Stomach smooth muscle (tissue), 2 donors: ENCODE measurements around the gene DAZL.

ENCODE experiments used
- H3K27ac ChIP-seq: one replicate; pipeline ENCODE4 v1.7.0; 2013; ENCODE audit warnings: mild to moderate bottlenecking, low read length, inconsistent platforms
- H3K27me3 ChIP-seq, 2 donors: one replicate each; pipeline ENCODE4 v1.7.0; 2013; ENCODE audit warnings: low read length in 2 of 2; ENCODE audit not compliant: insufficient read depth in 2 of 2, control insufficient read depth in 1 of 2
- H3K36me3 ChIP-seq, 2 donors: one replicate each; pipeline ENCODE4 v1.7.0; 2013; ENCODE audit warnings: low read length in 2 of 2; ENCODE audit not compliant: control insufficient read depth in 2 of 2, insufficient read depth in 2 of 2
- H3K4me1 ChIP-seq: one replicate; pipeline ENCODE4 v1.7.0; 2013; ENCODE audit warnings: low read length; ENCODE audit not compliant: control insufficient read depth, insufficient read depth
- H3K4me3 ChIP-seq, 2 donors: one replicate each; pipeline ENCODE4 v1.7.0; 2013; ENCODE audit warnings: low read length in 2 of 2
- H3K9ac ChIP-seq, 2 donors: one replicate each; pipeline ENCODE4 v1.7.0; 2013; ENCODE audit warnings: low read length in 2 of 2, mild to moderate bottlenecking in 1 of 2
- H3K9me3 ChIP-seq, 2 donors: one replicate each; pipeline ENCODE4 v1.7.0; 2013; ENCODE audit warnings: low read length in 2 of 2; ENCODE audit not compliant: control insufficient read depth in 2 of 2
- donor health status: healthy.
- donor health status: Pancreatic carcinoma.

Gene DAZL

DNA sequence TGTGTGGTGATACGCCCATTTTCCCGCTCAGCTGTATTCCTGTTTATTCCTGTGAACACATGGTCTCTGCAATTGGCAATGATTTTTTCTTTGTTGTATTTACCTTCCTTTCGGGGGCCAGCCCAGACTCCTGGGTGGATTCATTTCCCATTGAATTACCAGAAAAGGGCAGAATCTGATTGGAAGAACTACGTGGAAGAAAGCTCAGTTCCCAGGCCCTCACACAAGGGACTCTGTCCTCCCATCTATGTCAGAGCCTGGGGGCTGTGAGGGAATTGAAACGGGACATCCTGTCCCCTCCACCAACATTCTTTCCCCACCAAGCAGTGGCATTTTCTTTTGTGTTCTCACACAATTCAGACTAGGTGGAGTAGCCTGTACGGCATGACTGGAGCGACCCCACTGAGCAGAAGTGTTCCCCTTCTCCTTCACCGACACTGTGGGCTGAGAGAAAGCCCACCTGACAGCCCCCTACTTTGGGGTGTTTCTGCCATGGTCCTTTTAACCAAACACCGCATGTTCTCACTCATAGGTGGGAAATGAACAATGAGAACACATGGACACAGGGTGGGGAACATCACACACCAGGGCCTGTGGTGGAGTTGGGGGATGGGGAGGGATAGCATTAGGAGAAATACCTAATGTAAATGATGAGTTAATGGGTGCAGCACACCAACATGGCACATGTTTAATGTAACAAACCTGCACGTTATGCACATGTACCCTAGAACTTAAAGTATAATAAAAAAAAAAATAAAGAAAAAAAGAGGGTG is 59.6 kb downstream of the DAZL start:
- H3K27me3 ChIP-seq: peaks cover 0 to 4% of the 10 kb centered on the region in 2 donors

DNA sequence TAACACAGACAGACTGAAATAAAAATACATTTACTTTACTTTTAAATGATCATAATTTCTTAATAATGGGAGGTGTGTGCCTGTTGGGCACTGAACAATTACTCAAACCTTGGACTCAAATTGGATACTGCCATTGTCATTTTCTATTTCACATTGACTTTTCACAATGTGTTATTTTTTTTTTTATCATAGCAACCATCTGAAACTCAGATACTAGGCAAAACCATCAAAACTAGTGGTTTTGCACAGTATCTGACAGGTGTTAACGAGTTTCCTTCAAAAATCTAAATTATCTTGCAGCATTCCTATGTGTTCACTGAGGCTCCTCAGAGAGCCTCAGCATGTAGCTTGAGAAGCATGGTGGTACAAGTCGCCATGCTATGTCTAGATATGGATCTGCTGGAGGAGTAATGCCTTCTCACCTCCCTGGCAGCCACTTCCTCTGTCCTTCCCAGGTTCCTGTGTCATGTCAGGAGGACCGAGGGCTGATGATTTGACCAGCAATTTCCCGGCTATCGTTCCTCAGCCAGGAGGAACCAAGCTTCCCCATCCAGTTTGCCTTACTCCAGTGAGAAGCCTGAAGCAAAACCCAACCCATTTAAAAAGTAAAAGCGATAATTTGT is 61.9 kb downstream of the DAZL start:
- no peak overlapping the region for H3K27ac ChIP-seq
- H3K27me3 ChIP-seq: peaks cover 2 to 8% of the 10 kb centered on the region in 2 donors
- H3K9ac ChIP-seq: no peak overlapping the region
- H3K9me3 ChIP-seq: no peaks in the 10 kb centered on the region
- no peaks in the 10 kb centered on the region for H3K36me3 ChIP-seq
- no peaks in the 10 kb centered on the region for H3K4me1 ChIP-seq
- no peak overlapping the region for H3K4me3 ChIP-seq

More for the DNA sequence above, 59.6 kb downstream of the DAZL start:
- H3K9ac ChIP-seq: no peak overlapping the region
- H3K36me3 ChIP-seq: no peaks in the 10 kb centered on the region
- peaks cover 4% of the 10 kb centered on the region for H3K4me1 ChIP-seq
- H3K4me3 ChIP-seq: no peak overlapping the region
- H3K9me3 ChIP-seq: no peaks in the 10 kb centered on the region
- no peak overlapping the region for H3K27ac ChIP-seq

DNA sequence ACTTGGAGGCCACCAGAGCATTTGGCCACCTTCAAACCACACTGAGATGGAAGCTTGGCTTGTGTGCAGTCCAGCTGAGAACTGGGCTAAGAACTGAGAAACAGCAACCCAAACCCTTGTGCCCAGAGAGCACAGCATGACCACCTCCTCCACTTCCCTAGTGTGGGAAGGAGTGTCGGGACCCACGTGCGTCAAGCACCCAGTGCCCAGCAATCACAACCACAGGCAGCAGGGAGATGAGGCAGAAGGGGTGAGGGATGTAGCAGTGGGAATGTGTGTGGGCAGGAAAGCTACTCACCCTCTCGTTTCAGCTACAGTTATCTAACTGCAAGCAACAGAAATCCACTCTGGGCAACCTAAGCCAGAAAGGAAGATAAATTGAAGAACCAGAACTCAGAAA is 66.7 kb downstream of the DAZL start:
- Histone ChIP-seq H3K27me3 (peaks cover 4 to 5% of the 10 kb centered on the region in 2 donors), H3K9ac (no peak overlapping the region), H3K27ac (no peak overlapping the region)

DNA sequence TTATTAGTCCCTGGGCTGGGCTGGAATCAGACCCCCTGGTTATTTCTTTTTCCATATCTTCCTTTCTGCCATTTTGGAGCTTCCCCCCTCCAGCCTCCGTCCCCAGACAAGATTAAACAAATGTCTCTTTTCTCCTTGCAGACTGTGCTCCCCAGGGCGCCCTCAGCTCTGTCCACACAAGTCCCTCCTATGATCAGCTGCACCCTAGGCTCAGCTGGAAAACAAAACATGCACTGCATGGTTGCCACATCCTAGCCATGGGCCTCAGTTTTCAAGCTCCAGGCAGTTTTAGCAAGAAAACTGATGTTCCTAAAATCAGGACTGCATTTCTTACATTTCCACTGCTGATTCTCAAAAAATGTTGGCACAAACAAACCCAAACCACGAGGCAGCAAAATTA is 68.2 kb downstream of the DAZL start:
- Histone ChIP-seq H3K9ac (no peak overlapping the region), H3K27me3 (peaks cover 3 to 4% of the 10 kb centered on the region in 2 donors), H3K27ac (no peak overlapping the region), H3K4me3 (no peak overlapping the region), H3K9me3 (no peaks in the 10 kb centered on the region), H3K4me1 (no peaks in the 10 kb centered on the region), H3K36me3 (no peaks in the 10 kb centered on the region)

More for the DNA sequence above, 66.7 kb downstream of the DAZL start:
- Histone ChIP-seq H3K4me1 (no peaks in the 10 kb centered on the region), H3K4me3 (no peak overlapping the region), H3K36me3 (no peaks in the 10 kb centered on the region), H3K9me3 (no peaks in the 10 kb centered on the region)
